HG02798 (cell line): ENCODE data around the gene OR8A1.
"Not testable (repeated sequence)": the region's sequence is repeated elsewhere in the genome, so short reads cannot be mapped to it uniquely, and the experiment has no call there.

Experiments
- ATAC-seq: cut with Tn5 transposase; IDR thresholded peaks from one replicate; pipeline ENCODE4 v1.9.1; 2021; ENCODE audit warnings: mild to moderate bottlenecking; ENCODE audit not compliant: unreplicated experiment, poor library complexity

Gene OR8A1

GRCh38 chr11:124591430-124591829 lies 21.6 kb downstream of the OR8A1 start:
- no peak for ATAC-seq

GRCh38 chr11:124592627-124593026 lies 22.8 kb downstream of the OR8A1 start:
- ATAC-seq: no peak

- no peak for ATAC-seq
Measured at GRCh38 chr11:124595302-124595701, 25.5 kb downstream of the OR8A1 start.

- ATAC-seq: no peak
Measured at GRCh38 chr11:124597626-124598025, 27.8 kb downstream of the OR8A1 start.

- no peak for ATAC-seq
Measured at GRCh38 chr11:124600621-124601320, 31.0 kb downstream of the OR8A1 start.

- no peak for ATAC-seq
Measured at GRCh38 chr11:124602193-124602592, 32.4 kb downstream of the OR8A1 start.

- ATAC-seq: not testable (repeated sequence)
Measured at GRCh38 chr11:124602723-124603122, 32.9 kb downstream of the OR8A1 start.

GRCh38 chr11:124605719-124606118 lies 35.9 kb downstream of the OR8A1 start:
- ATAC-seq: no peak

- ATAC-seq: no peak
Measured at GRCh38 chr11:124608147-124608546, 38.4 kb downstream of the OR8A1 start.

GRCh38 chr11:124610295-124610694 lies 40.5 kb downstream of the OR8A1 start:
- no peak for ATAC-seq

- ATAC-seq: no peak
Measured at GRCh38 chr11:124611064-124611463, 41.3 kb downstream of the OR8A1 start, which contains the start of gene PANX3. Gene PANX3 (plus strand): TSS chr11:124611428. CDS start chr11:124611557, 129 bp downstream.

GRCh38 chr11:124612045-124612444 lies 42.2 kb downstream of the OR8A1 start:
- peak; percentile 53 for ATAC-seq

GRCh38 chr11:124612567-124613246 lies 42.9 kb downstream of the OR8A1 start:
- ATAC-seq: no peak

GRCh38 chr11:124618863-124619262 lies 49.1 kb downstream of the OR8A1 start:
- no peak for ATAC-seq
